HUES48 (cell line): ENCODE measurements around the gene APBB1IP.
"Not testable (repeated sequence)": the region's sequence is repeated elsewhere in the genome, so short reads cannot be mapped to it uniquely, and the experiment has no call there.

Source experiments
- H3K27ac ChIP-seq: one replicate; pipeline ENCODE4 v1.7.0; 2013; ENCODE audit warnings: low read depth, low read length, inconsistent platforms
- H3K27me3 ChIP-seq: 2 replicates; pipeline ENCODE4 v1.6.1; 2013; ENCODE audit warnings: mild to moderate bottlenecking, low read length; ENCODE audit not compliant: control insufficient read depth, insufficient read depth
- H3K36me3 ChIP-seq: 2 replicates; pipeline ENCODE4 v1.6.1; 2013; ENCODE audit warnings: low read length; ENCODE audit not compliant: control insufficient read depth, insufficient read depth
- H3K4me1 ChIP-seq: 2 replicates; pipeline ENCODE4 v1.6.1; 2013; ENCODE audit warnings: mild to moderate bottlenecking, low read length; ENCODE audit not compliant: control insufficient read depth, insufficient read depth
- H3K4me3 ChIP-seq: 2 replicates; pipeline ENCODE4 v1.5.1; 2013; ENCODE audit warnings: mild to moderate bottlenecking, low read depth, low read length
- H3K9ac ChIP-seq: 2 replicates; pipeline ENCODE4 v1.6.1; 2013; ENCODE audit warnings: mild to moderate bottlenecking, low read depth, low read length, moderate library complexity
- H3K9me3 ChIP-seq: 2 replicates; pipeline ENCODE4 v1.6.1; 2013; ENCODE audit warnings: low read length; ENCODE audit not compliant: control insufficient read depth, insufficient read depth

The APBB1IP gene, protein sequence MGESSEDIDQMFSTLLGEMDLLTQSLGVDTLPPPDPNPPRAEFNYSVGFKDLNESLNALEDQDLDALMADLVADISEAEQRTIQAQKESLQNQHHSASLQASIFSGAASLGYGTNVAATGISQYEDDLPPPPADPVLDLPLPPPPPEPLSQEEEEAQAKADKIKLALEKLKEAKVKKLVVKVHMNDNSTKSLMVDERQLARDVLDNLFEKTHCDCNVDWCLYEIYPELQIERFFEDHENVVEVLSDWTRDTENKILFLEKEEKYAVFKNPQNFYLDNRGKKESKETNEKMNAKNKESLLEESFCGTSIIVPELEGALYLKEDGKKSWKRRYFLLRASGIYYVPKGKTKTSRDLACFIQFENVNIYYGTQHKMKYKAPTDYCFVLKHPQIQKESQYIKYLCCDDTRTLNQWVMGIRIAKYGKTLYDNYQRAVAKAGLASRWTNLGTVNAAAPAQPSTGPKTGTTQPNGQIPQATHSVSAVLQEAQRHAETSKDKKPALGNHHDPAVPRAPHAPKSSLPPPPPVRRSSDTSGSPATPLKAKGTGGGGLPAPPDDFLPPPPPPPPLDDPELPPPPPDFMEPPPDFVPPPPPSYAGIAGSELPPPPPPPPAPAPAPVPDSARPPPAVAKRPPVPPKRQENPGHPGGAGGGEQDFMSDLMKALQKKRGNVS

DNA sequence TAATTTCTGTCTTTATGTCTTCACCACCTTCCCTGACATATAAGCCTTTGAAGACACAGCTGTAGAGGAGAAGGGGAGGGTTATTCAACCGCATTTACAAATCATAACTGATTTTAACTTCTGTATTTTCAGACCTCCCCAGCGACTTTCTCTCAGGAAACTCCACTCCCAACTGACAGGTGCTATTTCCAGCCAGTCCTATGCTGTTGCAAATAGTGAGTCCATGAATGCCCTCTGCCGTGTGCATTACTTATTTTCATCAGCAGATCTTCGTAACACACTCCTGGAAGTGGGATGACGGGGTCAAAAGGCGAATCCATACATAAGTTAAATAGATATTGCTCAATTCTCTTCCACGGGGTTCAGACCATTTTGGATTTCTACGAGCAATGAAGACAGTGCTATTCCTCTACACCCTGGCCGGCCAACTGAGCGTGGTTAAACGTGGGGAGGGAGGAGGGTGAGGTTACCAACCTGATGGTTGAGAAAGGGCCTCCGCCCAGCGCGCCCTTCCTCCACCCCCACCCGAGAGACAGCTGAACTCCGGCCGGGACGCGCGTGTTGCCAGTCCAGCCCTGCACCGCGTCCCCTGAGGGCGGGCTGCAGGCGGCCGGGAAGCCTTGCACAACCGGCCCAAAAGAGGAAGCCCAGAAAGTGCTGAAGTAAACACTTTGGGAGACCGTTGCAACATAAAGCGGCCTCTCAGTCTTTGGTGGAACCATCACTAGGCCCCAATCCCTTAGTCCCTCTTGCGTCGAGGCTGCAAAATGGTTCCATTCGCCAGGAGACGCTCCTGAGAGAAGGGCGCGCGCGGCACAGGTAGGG lies at the start of gene APBB1IP:
Gene APBB1IP (plus strand): TSS at position 705 of the 825 bp plus-strand sequence. CDS start 53,986 bp downstream, outside the sequence.
- no peak within 1 kb of the TSS for H3K27ac ChIP-seq
- H3K27me3 ChIP-seq, result peaks cover 34% of the 10 kb centered on the region
- peak within 1 kb of the TSS; percentile 61 for H3K4me3 ChIP-seq
- no peaks in the 10 kb centered on the region for H3K36me3 ChIP-seq
- H3K9me3 ChIP-seq, result no peaks in the 10 kb centered on the region
- no peak within 1 kb of the TSS for H3K9ac ChIP-seq
- H3K4me1 ChIP-seq, result no peaks in the 10 kb centered on the region; the same call in 1 of the 2 replicates

DNA sequence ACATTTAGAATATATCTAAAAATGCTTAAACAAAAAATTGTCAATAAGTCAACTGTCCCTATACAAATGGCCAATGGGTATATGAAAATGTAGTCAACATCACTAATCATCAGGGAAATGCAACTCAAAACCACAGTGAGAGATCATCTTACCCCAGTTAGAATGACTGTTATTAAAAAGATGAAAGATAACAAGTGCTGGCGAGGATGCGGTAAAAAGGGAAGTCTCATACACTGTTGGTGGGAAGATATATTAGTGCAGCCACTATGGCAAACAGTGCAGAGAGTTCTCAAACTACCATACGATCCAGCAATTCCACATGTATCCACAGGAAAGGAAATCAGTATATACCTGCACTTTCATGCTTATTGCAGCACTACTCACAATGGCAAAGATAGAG lies 48.6 kb upstream of the APBB1IP start:
- H3K36me3 ChIP-seq, result no peaks in the 10 kb centered on the region
- no peak overlapping the region for H3K27ac ChIP-seq
- H3K4me1 ChIP-seq, result peaks cover 6% of the 10 kb centered on the region
- H3K9me3 ChIP-seq, result no peaks in the 10 kb centered on the region
- no peak overlapping the region for H3K9ac ChIP-seq
- H3K4me3 ChIP-seq, result no peak overlapping the region
- H3K27me3 ChIP-seq, result peaks cover 19% of the 10 kb centered on the region

DNA sequence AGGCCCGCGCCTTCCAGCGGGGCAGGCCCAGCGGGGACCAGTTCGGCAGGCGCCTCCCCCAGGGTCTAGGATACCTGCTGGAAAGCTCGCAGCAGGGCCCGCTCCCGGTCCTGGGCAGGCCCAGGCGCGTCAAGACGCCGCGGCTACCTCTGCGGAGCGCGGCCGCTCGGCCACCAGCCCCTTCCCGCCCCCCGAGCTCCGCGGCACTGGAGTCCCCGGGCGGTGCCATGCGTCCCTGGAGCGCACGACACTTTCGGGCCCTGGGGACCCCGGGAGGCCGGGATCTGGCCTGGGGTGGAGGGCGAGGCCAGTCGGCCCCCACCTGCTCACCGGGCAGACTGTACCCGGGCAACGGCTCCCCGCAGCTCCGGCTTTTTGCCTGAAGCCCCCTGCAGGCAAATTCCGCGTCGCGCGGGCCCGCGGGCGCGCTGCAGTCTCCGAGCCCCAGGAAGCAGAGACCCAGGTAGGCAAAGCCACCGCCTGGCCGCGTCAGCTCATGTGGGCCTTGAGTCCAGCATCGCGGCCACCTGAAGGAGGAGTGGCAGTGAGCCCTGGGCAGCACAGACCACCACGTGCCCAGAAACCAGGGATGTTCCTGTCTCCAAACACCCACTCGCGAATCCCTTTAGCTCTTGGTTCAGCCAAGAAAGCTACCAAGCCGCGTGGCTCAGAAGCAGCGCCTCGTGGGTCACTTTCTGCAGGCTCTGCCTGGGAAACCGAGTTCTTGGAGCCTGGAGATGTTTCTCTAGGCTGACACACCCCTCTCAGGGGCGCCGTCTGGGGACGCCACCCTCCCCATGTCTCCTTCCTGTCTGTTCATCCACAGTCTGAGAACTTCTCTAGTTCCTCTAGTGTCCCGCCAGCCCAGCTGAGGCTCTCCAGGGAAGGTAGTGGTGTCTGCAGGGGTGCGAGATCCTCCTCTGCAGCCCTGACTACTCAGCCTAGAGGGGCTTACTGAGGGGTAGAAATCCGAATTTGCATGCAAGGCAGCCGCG lies 46.1 kb upstream of the APBB1IP start:
- Histone ChIP-seq H3K9ac (no peak overlapping the region), H3K36me3 (no peaks in the 10 kb centered on the region), H3K4me3 (peak overlapping the region; percentile 53), H3K9me3 (no peaks in the 10 kb centered on the region), H3K27me3 (peaks cover 19% of the 10 kb centered on the region), H3K4me1 (0 out of 2 replicates have a peak, but pooled peaks cover 5% of the 10 kb centered on the region), H3K27ac (no peak overlapping the region)

DNA sequence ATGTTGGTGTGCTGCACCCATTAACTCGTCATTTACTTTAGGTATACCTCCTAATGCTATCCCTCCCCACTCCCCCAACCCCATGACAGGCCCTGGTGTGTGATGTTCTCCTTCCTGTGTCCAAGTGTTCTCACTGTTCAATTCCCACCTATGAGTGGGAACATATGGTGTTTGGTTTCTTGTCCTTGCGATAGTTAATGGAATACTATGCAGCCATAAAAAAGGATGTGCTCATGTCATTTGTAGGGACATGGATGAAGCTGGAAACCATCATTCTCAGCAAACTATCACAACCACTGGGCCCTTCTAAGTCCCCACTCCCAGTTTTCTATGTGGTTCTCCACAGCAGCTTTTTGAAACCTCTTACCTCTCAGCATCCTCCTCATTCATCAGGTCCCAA lies 39.8 kb upstream of the APBB1IP start:
- H3K9me3 ChIP-seq, H3K27ac ChIP-seq, H3K4me3 ChIP-seq, H3K9ac ChIP-seq, H3K27me3 ChIP-seq, H3K4me1 ChIP-seq, H3K36me3 ChIP-seq: not testable (repeated sequence)

DNA sequence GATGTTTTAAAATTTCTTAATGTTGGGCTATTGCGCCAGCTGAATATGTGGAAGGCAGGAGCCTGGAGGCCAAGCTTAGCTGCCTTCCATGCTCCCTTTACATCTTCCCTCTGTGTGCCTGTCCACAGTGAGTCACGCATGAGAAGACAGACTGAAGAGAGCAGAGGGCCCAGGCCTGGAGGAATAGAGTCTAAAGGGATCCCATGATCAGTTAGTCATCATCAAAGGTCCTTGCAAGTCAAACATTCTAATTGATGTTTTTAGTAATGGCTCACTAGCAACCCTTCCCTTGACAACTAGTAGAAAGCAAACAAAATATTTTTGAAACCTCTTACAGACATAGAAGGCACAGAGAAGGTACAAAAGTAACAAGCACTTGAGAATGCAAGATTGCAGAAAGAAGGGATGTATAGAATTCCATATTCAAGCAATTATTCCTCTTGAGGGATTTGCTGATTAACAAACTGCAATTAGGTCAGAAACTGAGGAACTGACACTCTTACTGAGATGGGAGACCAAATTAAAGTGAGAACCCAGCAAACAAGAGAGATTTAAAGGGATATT lies 30.7 kb upstream of the APBB1IP start:
- Histone ChIP-seq H3K27ac (no peak overlapping the region), H3K27me3 (no peaks in the 10 kb centered on the region), H3K9me3 (no peaks in the 10 kb centered on the region), H3K4me1 (no peaks in the 10 kb centered on the region), H3K9ac (no peak overlapping the region), H3K4me3 (no peak overlapping the region), H3K36me3 (no peaks in the 10 kb centered on the region)

DNA sequence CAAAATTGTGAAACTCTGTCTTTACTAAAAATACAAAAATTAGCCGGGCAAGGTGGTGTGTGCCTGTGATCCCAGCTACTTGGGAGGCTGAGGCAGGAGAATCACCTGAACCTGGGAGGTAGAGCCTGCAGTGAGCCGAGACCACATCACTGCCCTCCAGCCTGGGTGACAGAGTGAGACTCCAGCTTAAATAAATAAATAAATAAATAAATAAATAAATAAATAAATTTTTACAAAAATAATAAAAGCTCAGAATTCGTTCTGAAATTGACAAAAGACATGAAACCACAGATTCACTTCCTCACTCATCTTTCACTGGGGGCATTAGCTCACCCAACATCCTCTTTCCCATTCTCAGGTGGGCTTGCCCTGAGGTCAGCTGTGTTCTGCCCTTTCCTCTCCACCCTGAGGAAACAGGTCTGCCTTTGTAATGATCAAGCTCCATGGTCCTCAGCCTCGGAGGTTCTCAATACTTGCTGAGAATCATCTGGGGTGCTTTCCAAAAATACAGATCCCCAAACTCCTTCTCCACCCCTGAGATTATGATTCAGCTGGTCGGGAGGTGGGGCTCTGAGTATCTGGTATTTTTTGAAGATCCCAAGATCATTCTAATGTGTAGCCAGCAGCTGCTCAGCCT lies 29.2 kb upstream of the APBB1IP start:
- Histone ChIP-seq H3K4me3 (no peak overlapping the region), H3K9ac (no peak overlapping the region), H3K27me3 (no peaks in the 10 kb centered on the region), H3K36me3 (no peaks in the 10 kb centered on the region), H3K27ac (no peak overlapping the region), H3K4me1 (no peaks in the 10 kb centered on the region), H3K9me3 (no peaks in the 10 kb centered on the region)

DNA sequence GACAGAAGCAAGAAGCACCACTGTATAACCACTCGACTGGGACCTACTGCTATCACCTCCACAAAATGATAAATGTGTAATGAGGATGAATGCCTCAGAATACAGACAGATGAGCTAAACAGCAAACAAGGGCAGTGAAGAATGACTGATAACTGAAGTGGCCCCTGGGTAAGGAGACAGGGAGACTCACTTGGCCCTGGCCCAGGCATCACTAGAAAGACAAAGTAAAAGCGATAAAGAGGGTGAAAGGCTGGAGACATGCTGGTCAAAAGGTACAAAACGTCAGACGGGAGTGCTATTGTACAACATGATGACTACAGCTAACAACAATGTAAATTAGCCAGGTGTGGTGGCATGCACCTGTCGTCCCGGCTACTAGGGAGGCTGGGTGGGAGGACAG lies 27.8 kb upstream of the APBB1IP start:
- no peaks in the 10 kb centered on the region for H3K27me3 ChIP-seq
- H3K9ac ChIP-seq, result no peak overlapping the region
- no peak overlapping the region for H3K4me3 ChIP-seq
- no peak overlapping the region for H3K27ac ChIP-seq
- H3K36me3 ChIP-seq, result no peaks in the 10 kb centered on the region
- no peaks in the 10 kb centered on the region for H3K9me3 ChIP-seq
- no peaks in the 10 kb centered on the region for H3K4me1 ChIP-seq

DNA sequence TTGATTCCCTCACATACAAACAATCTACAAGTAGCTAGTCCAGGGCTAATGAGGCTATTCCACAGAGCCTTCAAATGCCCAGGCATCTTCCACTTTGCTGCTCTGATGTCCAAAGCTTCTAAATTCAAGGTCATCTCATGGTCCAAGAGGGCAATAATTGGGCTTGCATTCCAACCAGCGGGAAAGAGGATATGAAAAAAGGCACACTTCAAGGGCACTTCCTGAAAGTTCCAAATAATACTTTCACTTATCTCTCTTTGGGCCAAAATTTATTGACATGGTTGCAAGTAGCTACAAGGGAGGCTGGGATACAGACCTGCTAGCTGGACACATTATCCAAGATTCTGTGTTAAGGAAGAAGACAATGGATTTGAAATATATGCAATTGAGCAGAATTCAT lies 25.2 kb upstream of the APBB1IP start:
- no peak overlapping the region for H3K4me3 ChIP-seq
- H3K27ac ChIP-seq, result no peak overlapping the region
- no peaks in the 10 kb centered on the region for H3K9me3 ChIP-seq
- no peaks in the 10 kb centered on the region for H3K36me3 ChIP-seq
- no peak overlapping the region for H3K9ac ChIP-seq
- no peaks in the 10 kb centered on the region for H3K27me3 ChIP-seq
- no peaks in the 10 kb centered on the region for H3K4me1 ChIP-seq

DNA sequence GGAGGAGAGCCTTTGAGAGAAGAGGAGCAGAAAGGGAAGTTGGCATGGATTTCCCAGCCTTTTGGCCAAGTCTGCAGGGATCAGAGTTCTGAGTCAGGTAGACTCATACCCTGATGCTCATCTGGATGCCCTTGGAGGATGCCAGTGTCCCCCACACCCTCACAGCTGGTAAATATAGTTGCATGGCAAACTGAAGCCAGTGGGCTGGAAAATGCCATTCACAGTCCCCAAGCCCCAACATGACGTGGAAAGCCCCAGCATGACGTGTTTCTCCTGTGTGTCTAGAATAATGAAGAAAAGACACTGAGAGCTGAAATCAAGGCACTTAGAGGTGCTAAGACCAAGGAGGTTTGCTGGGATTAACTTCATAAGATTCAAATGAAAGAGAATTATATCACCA lies 24.8 kb upstream of the APBB1IP start:
- Histone ChIP-seq H3K4me3 (no peak overlapping the region), H3K27me3 (no peaks in the 10 kb centered on the region), H3K9ac (no peak overlapping the region), H3K9me3 (no peaks in the 10 kb centered on the region), H3K27ac (no peak overlapping the region), H3K4me1 (no peaks in the 10 kb centered on the region), H3K36me3 (no peaks in the 10 kb centered on the region)
